CD4-positive, CD25-positive, alpha-beta regulatory T cell (primary cell): ENCODE data around the gene ESPN. TPM values are rescaled to one million over a fixed set of nuclear protein-coding genes. Genes with fewer than 3 reads are reported as not detected.
"Not testable (repeated sequence)": the region's sequence is repeated elsewhere in the genome, so short reads cannot be mapped to it uniquely, and the experiment has no call there.

Experiments
- ATAC-seq, 2 donors: fragments of 150-1000 bp; cut with Tn5 transposase; one replicate each; pipeline ENCODE4 v1.10.0; 2021; ENCODE audit warnings: low read depth in 2 of 2, moderate number of reproducible peaks in 2 of 2, moderate library complexity in 1 of 2
- DNase-seq, 3 donors: peaks; one replicate each; pipeline versions ENCODE4 v3.0.0 to v3.0.0-alpha.2; 2012 to 2022; ENCODE audit warnings: mixed read lengths in 1 of 3
- H3K27ac ChIP-seq: one replicate; pipeline ENCODE4 v1.7.0; 2013; ENCODE audit warnings: mild to moderate bottlenecking, low read length; ENCODE audit not compliant: insufficient read depth, poor library complexity, severe bottlenecking
- H3K27me3 ChIP-seq: one replicate; pipeline ENCODE4 v1.7.0; 2013; ENCODE audit warnings: low read length; ENCODE audit not compliant: control insufficient read depth, insufficient read depth
- H3K36me3 ChIP-seq: one replicate; pipeline ENCODE4 v1.7.0; 2013; ENCODE audit warnings: mild to moderate bottlenecking, low read length, moderate library complexity; ENCODE audit not compliant: control insufficient read depth, insufficient read depth
- H3K4me1 ChIP-seq: 2 replicates; pipeline ENCODE4 v1.7.0; 2013; ENCODE audit warnings: mild to moderate bottlenecking, low read length; ENCODE audit not compliant: insufficient read depth, control insufficient read depth, poor library complexity, severe bottlenecking
- H3K4me3 ChIP-seq: one replicate; pipeline ENCODE4 v1.7.0; 2013; ENCODE audit warnings: low read depth, mild to moderate bottlenecking, low read length, moderate library complexity
- H3K9me3 ChIP-seq, 2 experiments: 1 replicate in 1 of 2; 2 replicates in 1 of 2; pipeline ENCODE4 v1.7.0; 2013; ENCODE audit warnings: low read length in 2 of 2, mild to moderate bottlenecking in 1 of 2, moderate library complexity in 1 of 2; ENCODE audit not compliant: control insufficient read depth in 2 of 2
- H3K27ac Mint-ChIP-seq, 3 donors: one replicate each; pipeline ENCODE4 v1.8.0; 2020 to 2022; ENCODE audit warnings: mild to moderate bottlenecking in 3 of 3, mixed read lengths in 3 of 3, moderate library complexity in 2 of 3
- H3K27me3 Mint-ChIP-seq: one replicate; pipeline ENCODE4 v1.8.0; 2022; ENCODE audit warnings: mild to moderate bottlenecking, mixed read lengths
- H3K36me3 Mint-ChIP-seq: one replicate; pipeline ENCODE4 v1.8.0; 2020; ENCODE audit warnings: mixed read lengths
- H3K4me1 Mint-ChIP-seq, 4 donors: one replicate each; pipeline ENCODE4 v1.8.0; 2020 to 2022; ENCODE audit warnings: mixed read lengths in 4 of 4, mild to moderate bottlenecking in 1 of 4
- H3K4me3 Mint-ChIP-seq, 4 donors: one replicate each; pipeline ENCODE4 v1.8.0; 2020 to 2022; ENCODE audit warnings: mild to moderate bottlenecking in 4 of 4, mixed read lengths in 4 of 4, moderate library complexity in 3 of 4
- H3K9me3 Mint-ChIP-seq, 7 donors: one replicate each; pipeline ENCODE4 v1.8.0; 2020 to 2022; ENCODE audit warnings: mixed read lengths in 7 of 7, mild to moderate bottlenecking in 3 of 7, moderate library complexity in 2 of 7
- polyA plus RNA-seq, 4 donors: library from polyadenylated mRNA; unstranded; fragments of 300-500 nt; fragmentation: Illumina TruSeq; gene quantifications; one replicate each; pipeline ENCODE4 v1.2.3, GENCODE V29; 2021
- total RNA-seq: library from RNA; stranded (reverse); gene quantifications from one replicate; pipeline ENCODE4 v1.2.3, GENCODE V29; 2022

ESPN gene
- total and polyA plus RNA-seq, 5 donors from 2014 or later = 0.22 to 3.7 (median 0.23) TPM

DNA sequence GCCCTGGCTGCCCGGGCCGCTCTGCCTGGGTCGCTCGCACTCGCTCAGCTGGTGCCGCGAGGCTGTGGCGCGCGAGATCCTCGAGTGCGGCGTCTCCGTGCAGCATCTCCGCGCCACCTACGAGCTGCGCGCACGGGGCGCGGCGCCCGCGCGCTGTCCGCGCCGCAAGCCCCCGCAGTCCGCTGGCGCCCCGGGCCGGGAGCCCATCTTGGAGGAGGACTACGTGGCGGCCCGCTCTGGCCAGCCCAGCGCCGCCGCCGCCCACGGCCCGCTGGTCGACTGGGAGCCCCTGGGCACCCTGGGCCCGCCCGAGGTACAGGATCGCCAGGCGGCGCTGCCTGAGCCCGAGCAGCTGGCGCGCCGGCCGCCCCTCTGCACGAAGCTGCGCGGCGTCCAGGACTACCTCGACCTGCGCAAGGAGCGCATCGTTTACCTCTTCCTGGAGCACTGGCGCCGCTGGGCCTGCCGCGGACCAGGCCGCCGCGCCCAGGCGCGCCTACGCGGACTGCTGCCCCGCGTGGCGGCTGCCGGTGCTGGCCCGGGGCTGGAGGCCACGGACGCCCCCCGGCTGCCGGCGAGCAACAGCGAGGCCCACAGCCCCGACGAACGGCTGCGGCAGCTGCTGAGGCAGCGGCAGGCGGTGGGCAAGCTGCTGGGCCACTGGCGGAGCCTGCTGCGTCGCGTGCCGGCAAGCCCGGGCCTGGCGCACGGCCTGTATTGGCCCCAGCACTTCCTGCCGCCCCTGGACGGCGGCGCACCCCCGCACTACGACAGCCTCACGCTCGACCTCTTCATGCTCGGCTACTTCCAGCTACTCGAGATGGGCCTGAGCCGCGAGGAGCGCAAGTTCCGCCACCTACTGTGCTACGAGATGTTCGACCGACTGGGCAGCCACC, 30.5 kb downstream of the ESPN start:
- H3K27ac Mint-ChIP-seq = no peak overlapping the region
- Histone ChIP-seq H3K27ac (no peak overlapping the region), H3K27me3 (no peaks in the 10 kb centered on the region), H3K4me1 (peaks cover 26% of the 10 kb centered on the region), H3K36me3 (no peaks in the 10 kb centered on the region), H3K4me3 (no peak overlapping the region), H3K9me3 (no peaks in the 10 kb centered on the region)
- H3K27me3 Mint-ChIP-seq = peaks cover 46% of the 10 kb centered on the region
- peak; percentile 42 to 59 for ATAC-seq
- peak; percentile 23 to 53 (median 48) for DNase-seq
- peaks cover 4% of the 10 kb centered on the region for H3K36me3 Mint-ChIP-seq
- peak overlapping the region in 1 of 4 donors; percentile 46 for H3K4me3 Mint-ChIP-seq
- H3K9me3 Mint-ChIP-seq = peaks cover 0 to 3% (median 0%) of the 10 kb centered on the region in 7 donors
- peaks cover 0 to 31% (median 8%) of the 10 kb centered on the region in 4 donors for H3K4me1 Mint-ChIP-seq

DNA sequence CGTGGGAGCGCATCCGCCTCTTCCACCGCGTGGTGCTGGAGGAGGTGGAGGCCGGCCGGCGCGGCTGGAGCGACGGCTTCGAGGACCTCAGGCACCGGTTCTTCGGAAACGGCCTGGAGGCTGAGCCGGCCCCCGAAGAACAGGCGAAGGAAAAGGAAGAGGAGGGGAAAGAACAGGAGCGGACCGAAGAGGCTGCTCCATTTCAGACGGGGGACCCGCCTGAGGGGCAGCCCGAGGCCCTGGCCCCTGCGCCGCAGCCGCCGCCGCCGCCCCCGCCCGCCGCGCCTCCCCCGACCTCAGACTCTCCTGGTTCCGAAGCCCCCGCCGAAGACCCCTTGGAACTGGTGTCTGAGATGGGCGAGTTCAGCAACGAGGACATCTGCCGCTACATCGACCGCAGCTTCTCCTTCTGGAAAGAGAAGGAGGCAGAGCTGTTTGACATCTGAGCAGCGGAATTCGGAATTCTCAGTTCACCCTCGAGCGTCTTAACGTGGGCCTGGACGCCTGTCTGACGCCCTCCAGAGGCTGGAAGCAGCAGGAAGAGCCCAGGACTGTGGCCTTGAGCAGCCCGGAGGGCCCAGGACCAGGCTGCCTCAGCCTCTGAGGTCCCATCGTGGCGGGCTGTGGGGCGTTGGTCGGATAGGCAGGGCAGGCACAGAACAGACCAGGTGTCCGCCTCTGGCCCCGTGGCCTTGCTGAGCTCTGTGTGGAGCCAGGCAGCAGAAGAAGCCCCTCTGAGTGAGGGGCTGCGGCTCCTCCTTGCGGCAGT, 31.4 kb downstream of the ESPN start:
- not testable (repeated sequence) for ATAC-seq, DNase-seq, H3K9me3 Mint-ChIP-seq, H3K27me3 ChIP-seq, H3K36me3 Mint-ChIP-seq, H3K27ac ChIP-seq, H3K36me3 ChIP-seq, H3K9me3 ChIP-seq, H3K4me3 ChIP-seq
- Mint-ChIP-seq H3K27ac (peak overlapping the region in 1 of 3 donors; percentile 9), H3K4me1 (peaks cover 0 to 36% (median 15%) of the 10 kb centered on the region in 4 donors), H3K4me3 (peak overlapping the region in 3 of 4 donors; percentile 20 to 46 (median 39)), H3K27me3 (peaks cover 43% of the 10 kb centered on the region)
- H3K4me1 ChIP-seq = peaks cover 34% of the 10 kb centered on the region

DNA sequence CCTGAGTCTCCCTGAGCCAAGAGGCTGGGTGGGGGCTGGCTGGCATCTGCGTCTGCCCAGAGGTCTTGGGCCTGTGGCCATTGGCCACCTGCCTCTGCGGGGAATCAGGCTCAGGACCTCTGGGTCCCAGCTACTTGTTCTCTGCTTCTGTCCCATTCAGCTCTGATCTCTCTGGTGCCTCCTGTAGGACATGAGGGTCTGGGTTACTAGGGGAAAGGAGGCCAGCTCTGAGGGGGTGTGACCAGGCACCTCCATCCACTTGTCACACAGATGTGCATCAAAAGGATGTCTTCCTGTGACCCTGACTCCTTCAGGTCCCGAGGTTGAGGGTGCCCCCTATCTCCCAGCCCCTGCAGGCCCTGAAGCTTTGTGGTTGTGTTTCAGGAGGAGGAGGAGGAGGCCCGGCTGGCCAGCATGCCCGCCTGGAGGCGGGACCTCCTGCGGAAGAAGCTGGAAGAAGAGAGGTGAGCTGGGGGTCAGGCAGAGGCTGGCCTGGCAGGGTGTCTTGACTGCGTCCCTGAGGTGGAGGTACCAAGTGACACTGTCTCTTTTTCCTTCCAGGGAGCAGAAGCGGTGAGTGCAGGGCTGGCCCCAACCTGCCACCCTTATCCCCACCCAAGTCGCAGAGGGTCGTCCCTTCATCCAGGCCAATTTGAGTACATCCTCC, 32.4 kb downstream of the ESPN start:
- no peak overlapping the region for H3K27ac ChIP-seq
- no peaks in the 10 kb centered on the region for H3K9me3 ChIP-seq
- no peak for DNase-seq
- Mint-ChIP-seq H3K4me1 (peaks cover 0 to 44% (median 16%) of the 10 kb centered on the region in 4 donors), H3K36me3 (peaks cover 4% of the 10 kb centered on the region), H3K27me3 (peaks cover 38% of the 10 kb centered on the region), H3K27ac (peak overlapping the region in 1 of 3 donors; percentile 27), H3K4me3 (peak overlapping the region in 3 of 4 donors; percentile 20 to 79 (median 35)), H3K9me3 (peaks cover 0 to 3% (median 0%) of the 10 kb centered on the region in 7 donors)
- peaks cover 8% of the 10 kb centered on the region for H3K36me3 ChIP-seq
- no peaks in the 10 kb centered on the region for H3K27me3 ChIP-seq
- no peak overlapping the region for H3K4me3 ChIP-seq
- no peak for ATAC-seq
- H3K4me1 ChIP-seq = peaks cover 44% of the 10 kb centered on the region

DNA sequence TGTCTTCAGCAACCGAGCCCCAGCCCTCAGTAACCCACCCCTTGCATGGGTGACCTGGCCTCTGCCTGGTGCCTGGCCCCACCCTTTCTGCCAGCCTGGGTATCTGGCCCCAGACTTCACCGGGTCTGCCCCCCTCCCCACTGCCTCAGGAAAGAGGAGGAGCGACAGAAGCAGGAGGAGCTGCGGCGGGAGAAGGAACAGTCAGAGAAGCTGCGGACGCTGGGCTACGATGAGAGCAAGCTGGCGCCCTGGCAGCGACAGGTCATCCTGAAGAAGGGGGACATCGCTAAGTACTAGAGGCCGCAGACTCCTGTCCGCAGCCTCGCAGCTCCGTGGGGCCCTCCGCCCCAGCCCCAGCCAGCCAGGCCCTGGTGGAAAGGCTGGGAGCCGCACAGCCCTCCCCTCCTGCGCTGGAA, 35.3 kb downstream of the ESPN start:
- H3K4me3 ChIP-seq = peak overlapping the region; percentile 37
- no peaks in the 10 kb centered on the region for H3K9me3 ChIP-seq
- Mint-ChIP-seq H3K27ac (peak overlapping the region; percentile 97 to 98 (median 98)), H3K27me3 (peaks cover 17% of the 10 kb centered on the region), H3K9me3 (peaks cover 0 to 1% (median 0%) of the 10 kb centered on the region in 7 donors), H3K4me3 (peak overlapping the region; percentile 86 to 95 (median 93)), H3K4me1 (peaks cover 0 to 64% (median 36%) of the 10 kb centered on the region in 4 donors), H3K36me3 (peaks cover 18% of the 10 kb centered on the region)
- peak; percentile 58 to 68 (median 59) for DNase-seq
- peaks cover 60% of the 10 kb centered on the region for H3K4me1 ChIP-seq
- no peaks in the 10 kb centered on the region for H3K27me3 ChIP-seq
- ATAC-seq = peak; percentile 27 to 35
- peak overlapping the region; percentile 97 for H3K27ac ChIP-seq
- H3K36me3 ChIP-seq = peaks cover 21% of the 10 kb centered on the region

DNA sequence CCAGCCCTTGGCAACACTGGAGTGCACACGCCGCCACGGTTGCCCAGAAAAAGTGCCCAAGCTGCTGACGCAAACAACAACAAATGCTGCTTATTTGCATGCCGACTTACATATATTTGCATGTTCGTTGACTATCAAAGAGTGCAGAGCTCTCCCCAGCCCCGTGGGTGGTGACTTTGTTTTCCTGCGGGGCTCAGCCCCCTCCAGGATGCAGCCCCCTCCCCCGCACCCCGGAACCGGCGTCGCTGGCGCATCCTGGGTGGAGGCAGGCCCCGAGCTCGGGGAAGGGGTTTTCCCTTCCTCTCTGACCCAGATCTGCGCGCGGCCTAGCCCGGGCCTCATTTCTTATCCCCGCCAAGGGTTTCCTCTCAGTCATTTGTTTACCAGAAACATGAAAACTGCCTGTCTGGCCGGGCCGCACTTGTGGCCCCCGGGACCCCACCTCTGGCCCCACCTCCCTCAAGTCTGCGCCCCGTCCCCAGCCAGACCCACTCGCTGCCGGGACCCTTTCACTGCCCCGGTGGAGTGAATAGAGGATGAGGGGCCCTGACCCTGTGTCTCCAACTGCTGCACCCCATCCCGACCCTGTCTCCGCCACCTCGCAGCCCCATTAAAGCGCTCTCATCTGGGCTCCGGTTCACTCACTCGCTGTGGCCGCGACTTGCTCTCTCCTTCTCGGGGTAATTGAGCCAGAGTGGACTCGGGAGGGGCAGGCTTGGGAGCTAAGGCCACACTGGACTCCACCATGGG, 35.9 kb downstream of the ESPN start:
- H3K27ac ChIP-seq = peak overlapping the region; percentile 97
- Mint-ChIP-seq H3K4me1 (peaks cover 0 to 66% (median 36%) of the 10 kb centered on the region in 4 donors), H3K4me3 (peak overlapping the region; percentile 86 to 95 (median 93)), H3K36me3 (peaks cover 18% of the 10 kb centered on the region), H3K27ac (peak overlapping the region; percentile 97 to 98 (median 98)), H3K9me3 (peaks cover 0 to 1% (median 0%) of the 10 kb centered on the region in 7 donors), H3K27me3 (peaks cover 17% of the 10 kb centered on the region)
- no peaks in the 10 kb centered on the region for H3K27me3 ChIP-seq
- peak; percentile 82 for ATAC-seq
- H3K4me1 ChIP-seq = peaks cover 61% of the 10 kb centered on the region
- peaks cover 21% of the 10 kb centered on the region for H3K36me3 ChIP-seq
- no peaks in the 10 kb centered on the region for H3K9me3 ChIP-seq
- H3K4me3 ChIP-seq = peak overlapping the region; percentile 61
- DNase-seq = peak; percentile 89 to 95 (median 90)

DNA sequence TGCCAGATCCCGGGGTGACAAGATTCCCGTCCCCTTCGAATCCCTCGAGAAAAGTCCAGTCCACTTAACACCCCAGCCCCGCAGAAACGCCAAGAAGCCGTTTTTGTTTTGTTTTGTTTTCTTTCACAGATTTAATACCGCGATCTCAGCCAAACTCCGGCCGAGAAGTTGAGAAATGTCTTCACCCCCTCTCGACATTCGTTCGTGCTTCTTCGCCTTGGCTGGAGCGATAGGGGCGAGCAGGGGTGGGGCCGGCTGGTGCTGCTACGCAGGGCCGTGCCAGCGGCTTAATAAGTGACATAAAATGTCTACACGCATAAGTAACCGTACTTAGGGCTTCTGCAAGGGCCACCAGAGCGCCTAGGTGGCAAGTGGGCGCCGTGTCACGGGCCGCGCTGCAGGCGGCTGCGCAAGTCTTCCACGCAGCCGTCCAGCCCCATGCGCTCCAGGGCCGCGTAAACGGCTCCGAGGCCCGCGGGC, 36.5 kb downstream of the ESPN start:
- Histone ChIP-seq H3K36me3 (peaks cover 21% of the 10 kb centered on the region), H3K27ac (peak overlapping the region; percentile 97), H3K27me3 (no peaks in the 10 kb centered on the region), H3K4me1 (peaks cover 64% of the 10 kb centered on the region), H3K9me3 (no peaks in the 10 kb centered on the region), H3K4me3 (peak overlapping the region; percentile 61)
- peaks cover 0 to 66% (median 36%) of the 10 kb centered on the region in 4 donors for H3K4me1 Mint-ChIP-seq
- DNase-seq (no peak), ATAC-seq (no peak)
- H3K27me3 Mint-ChIP-seq = peaks cover 17% of the 10 kb centered on the region
- H3K4me3 Mint-ChIP-seq = peak overlapping the region; percentile 86 to 95 (median 93)
- peaks cover 18% of the 10 kb centered on the region for H3K36me3 Mint-ChIP-seq
- H3K27ac Mint-ChIP-seq = peak overlapping the region; percentile 97 to 98 (median 98)
- no peaks in the 10 kb centered on the region for H3K9me3 Mint-ChIP-seq
